ENCODE measurements around the gene SCD5. TPM values are rescaled to one million over a fixed set of nuclear protein-coding genes. Genes with fewer than 3 reads are reported as not detected.
A peak's percentile ranks its signal among the peaks of the same experiment; 100 is the strongest.

SCD5 gene
- total RNA-seq, 1 donor = 18.0 TPM

DNA sequence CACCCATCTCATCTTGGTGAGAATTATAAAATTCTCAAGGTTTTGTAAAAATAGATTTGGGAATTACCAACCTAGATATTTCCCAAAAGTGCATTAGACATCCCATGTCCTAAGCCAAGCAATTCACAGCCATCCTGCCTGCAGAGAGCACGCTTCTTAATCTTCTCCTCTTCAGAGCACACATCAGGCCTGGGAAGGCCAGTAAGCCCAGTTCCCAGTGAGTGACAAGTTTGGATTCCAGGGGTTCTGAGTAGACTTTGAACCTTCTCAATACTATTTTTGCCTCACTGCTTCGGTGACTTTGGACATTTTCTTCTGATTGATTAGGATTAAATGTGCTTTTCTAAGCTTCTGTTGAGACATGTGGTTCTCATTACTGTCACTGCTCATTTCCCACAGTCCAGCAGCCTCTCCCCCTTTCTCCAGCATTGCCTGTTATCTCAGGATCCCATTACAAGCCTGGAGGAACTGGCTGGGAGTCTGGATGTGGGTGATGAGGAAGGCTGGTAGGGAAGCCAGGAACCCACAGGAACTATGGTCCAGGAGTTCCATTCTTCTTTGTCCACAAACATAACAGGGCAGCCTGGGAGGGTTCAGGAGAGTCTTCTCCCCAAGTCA, 180.4 kb downstream of the SCD5 start:
- TF ChIP-seq, protein P1, sequence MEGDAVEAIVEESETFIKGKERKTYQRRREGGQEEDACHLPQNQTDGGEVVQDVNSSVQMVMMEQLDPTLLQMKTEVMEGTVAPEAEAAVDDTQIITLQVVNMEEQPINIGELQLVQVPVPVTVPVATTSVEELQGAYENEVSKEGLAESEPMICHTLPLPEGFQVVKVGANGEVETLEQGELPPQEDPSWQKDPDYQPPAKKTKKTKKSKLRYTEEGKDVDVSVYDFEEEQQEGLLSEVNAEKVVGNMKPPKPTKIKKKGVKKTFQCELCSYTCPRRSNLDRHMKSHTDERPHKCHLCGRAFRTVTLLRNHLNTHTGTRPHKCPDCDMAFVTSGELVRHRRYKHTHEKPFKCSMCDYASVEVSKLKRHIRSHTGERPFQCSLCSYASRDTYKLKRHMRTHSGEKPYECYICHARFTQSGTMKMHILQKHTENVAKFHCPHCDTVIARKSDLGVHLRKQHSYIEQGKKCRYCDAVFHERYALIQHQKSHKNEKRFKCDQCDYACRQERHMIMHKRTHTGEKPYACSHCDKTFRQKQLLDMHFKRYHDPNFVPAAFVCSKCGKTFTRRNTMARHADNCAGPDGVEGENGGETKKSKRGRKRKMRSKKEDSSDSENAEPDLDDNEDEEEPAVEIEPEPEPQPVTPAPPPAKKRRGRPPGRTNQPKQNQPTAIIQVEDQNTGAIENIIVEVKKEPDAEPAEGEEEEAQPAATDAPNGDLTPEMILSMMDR (IDR thresholded peaks at IDR 0.05; ENCODE audit: insufficient read depth, low read length) = no peak
- H3K4me3 ChIP-seq (ENCODE audit: low read depth, low read length) = no peak overlapping the region
- DNase-seq (ENCODE audit: low read depth) = peak; percentile 75

DNA sequence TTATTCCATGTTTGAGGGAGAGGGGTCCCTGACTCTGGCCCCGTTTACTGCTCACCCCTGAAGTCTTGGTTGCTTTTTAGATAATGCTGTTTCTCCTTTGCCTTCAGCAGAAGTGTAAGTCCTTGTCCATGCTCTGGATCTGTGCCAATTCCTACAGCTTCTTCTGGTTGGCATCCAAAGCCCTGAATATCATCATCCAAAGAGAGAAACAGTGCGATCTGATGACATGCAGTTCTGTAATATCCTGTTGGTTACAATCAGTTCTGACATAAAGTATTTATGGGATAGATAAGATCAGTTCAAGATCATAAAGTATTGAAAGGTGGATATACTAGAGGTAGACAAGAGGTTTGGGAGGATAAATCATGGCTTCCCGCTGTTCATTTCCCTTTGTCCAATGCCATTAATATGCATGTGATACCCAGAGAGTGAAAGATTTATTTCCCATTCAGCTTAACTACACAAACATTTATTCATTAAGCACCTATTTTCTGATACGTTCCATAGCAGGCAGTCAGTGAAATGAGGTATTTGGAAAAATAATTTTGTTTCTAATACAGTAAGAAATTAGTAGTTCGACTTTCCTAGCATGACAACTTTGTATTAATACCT, 183.7 kb downstream of the SCD5 start:
- TF ChIP-seq, protein P1 (IDR thresholded peaks at IDR 0.05; ENCODE audit: insufficient read depth, low read length) = no peak
- DNase-seq (ENCODE audit: low read depth) = peak; percentile 10

DNA sequence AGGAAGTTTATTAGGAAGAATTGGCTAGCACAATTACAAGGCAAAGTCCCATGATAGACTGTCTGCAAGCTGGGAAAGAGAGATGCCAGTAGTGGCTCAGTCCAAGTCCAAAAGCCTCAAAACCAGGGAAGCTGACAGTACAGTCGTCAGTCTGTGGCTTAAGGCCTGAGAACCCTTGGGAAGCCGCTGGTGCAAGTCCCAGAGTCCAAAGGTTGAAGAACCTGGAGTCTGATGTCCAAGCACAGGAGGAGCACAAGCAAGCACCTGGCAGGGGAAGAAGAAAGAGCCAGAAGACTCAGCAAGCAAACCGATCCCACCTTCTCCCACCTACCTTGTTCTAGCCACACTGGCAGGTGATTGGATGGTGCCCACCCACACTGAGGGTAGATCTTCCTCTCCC, 185.5 kb downstream of the SCD5 start:
- DNase-seq (ENCODE audit: low read depth) = no peak
- H3K4me3 ChIP-seq (ENCODE audit: low read depth, low read length) = no peak overlapping the region
- TF ChIP-seq, protein P1 (IDR thresholded peaks at IDR 0.05; ENCODE audit: insufficient read depth, low read length) = no peak

More for the DNA sequence above, 183.7 kb downstream of the SCD5 start:
- H3K4me3 ChIP-seq (ENCODE audit: low read depth, low read length) = no peak overlapping the region

DNA sequence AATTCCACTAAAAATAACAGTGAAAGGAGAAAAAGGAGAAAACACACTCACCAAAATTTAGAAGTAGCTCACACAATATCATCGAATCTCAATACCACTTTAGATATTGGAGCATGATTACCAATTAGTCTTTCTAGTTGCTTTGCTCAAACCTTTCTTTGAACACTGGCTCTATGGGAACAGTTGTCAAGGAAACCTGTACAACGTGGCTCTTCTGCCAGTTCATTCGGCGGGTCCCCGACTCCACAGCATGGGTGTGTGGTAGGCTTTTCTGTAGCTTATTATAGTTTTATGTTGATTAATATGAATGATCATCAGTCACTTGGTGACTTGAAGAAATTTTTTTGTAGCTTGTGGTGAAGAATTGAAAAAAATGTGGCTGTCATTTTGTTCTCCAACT, 186.6 kb downstream of the SCD5 start:
- TF ChIP-seq, protein P1 (IDR thresholded peaks at IDR 0.05; ENCODE audit: insufficient read depth, low read length) = no peak
- H3K4me3 ChIP-seq (ENCODE audit: low read depth, low read length) = no peak overlapping the region
- no peak for DNase-seq (ENCODE audit: low read depth)

GRCh38 chr4:82611527-82611926, 187.1 kb downstream of the SCD5 start:
- no peak for DNase-seq (ENCODE audit: low read depth)
- TF ChIP-seq, protein P1 (IDR thresholded peaks at IDR 0.05; ENCODE audit: insufficient read depth, low read length) = no peak
- H3K4me3 ChIP-seq (ENCODE audit: low read depth, low read length) = no peak overlapping the region

GRCh38 chr4:82610041-82610440, 188.6 kb downstream of the SCD5 start:
- TF ChIP-seq, protein P1 (IDR thresholded peaks at IDR 0.05; ENCODE audit: insufficient read depth, low read length) = no peak
- H3K4me3 ChIP-seq (ENCODE audit: low read depth, low read length) = no peak overlapping the region
- DNase-seq (ENCODE audit: low read depth) = no peak
